Dedifferentiated amniotic fluid mesenchymal stem cell (primary cell): ENCODE data around the gene CERCAM.
A peak's percentile ranks its signal among the peaks of the same experiment; 100 is the strongest.

Source experiments
- DNase-seq: peaks from one replicate; pipeline ENCODE4 v3.0.0-alpha.2; 2016; ENCODE audit errors: extremely low spot score

Gene CERCAM

DNA sequence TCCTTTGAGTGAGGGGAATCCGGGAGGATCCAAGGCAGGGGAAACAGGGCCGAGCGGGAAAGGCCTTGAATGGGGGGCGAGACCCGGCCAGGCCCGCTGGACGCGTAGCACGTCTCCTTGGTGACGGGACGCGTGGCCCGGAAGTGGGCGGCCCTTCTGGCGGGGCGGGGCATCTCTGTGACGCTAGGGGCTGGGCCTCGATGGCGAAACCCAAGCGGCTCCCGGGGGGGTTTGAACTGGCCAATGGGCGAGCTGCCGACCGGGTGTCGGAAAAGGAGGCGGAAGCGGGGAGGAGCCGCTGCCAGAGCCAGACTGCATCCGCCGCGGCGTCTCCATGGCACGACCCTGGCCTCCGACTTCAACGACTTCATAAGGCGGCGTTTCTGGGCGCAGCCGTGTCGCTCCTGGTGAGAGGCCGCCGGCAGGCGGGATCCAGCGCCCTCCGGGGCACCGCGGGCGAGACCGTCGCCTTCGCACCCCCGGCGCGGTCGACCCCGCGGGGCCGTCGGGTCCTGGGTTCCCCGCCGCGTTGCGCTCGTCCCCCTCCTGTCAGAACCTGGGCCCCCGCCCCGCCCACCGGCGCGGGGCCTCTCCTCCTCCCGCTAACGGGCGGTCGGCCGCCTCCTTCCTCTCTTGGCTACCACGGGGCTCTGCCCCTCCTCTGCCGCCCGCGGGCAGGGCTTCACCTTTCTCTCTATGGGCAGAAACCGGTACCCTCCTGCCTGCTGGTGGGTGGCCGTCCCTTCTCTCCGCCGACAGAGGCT, 35.4 kb downstream of the CERCAM start, which contains the start of gene ODF2:
ODF2 (plus strand) TSS at position 158 of the 764 bp plus-strand sequence; CDS start at position 244, 86 bp downstream.
- peak; percentile 97 for DNase-seq

DNA sequence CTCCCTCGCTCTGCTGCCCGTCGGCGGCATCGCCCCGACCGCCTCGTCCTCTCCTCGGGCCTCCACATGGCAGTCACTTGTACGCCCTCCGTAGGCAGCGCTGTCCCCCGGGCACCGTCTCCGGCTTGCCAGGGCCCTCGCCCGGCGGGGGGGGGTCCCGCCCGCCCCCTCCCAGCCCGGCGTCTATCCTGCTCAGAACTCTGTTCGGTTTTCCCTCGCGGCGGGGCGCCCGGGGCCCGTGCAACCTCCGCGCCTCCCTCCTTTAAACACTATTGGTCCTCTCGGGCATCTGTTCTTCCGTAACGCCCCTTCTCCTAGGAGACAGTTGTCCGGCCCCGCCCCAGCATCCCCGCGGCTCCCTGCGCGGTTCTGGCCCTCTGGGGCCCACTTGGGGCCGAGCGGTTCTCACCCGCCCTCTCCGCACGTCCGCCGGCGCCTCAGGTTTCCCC, 36.0 kb downstream of the CERCAM start:
- peak; percentile 60 for DNase-seq

- DNase-seq: no peak
These were observed 36.5 kb downstream of the CERCAM start for GRCh38 chr9:128457207-128457606.

- DNase-seq: no peak
These were observed 38.4 kb downstream of the CERCAM start for GRCh38 chr9:128459011-128459410.

- no peak for DNase-seq
These were observed 48.4 kb downstream of the CERCAM start for GRCh38 chr9:128469070-128469469.

GRCh38 chr9:128470560-128470959, 49.9 kb downstream of the CERCAM start:
- DNase-seq: peak; percentile 34

- no peak for DNase-seq
These were observed 52.4 kb downstream of the CERCAM start for GRCh38 chr9:128473104-128473503.

DNA sequence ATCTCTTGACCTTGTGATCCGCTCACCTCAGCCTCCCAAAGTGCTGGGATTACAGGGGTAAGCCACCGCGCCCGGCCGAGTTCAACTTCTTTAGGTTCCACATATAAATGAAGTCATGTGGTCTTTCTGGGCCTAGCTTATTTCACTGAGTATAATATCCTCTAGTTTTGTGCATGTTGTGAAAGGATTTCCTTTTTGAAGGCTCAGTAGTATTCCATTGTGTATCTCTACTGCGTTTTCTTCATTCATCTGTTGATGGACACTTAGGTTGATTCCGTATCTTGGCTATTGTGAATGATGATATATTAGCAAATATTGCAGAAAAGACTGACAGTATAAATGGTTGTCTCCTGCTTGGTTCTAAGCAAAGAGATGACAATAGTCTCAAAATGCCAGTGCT, 55.2 kb downstream of the CERCAM start:
- DNase-seq: no peak

GRCh38 chr9:128479262-128479661, 58.6 kb downstream of the CERCAM start:
- DNase-seq: no peak

DNA sequence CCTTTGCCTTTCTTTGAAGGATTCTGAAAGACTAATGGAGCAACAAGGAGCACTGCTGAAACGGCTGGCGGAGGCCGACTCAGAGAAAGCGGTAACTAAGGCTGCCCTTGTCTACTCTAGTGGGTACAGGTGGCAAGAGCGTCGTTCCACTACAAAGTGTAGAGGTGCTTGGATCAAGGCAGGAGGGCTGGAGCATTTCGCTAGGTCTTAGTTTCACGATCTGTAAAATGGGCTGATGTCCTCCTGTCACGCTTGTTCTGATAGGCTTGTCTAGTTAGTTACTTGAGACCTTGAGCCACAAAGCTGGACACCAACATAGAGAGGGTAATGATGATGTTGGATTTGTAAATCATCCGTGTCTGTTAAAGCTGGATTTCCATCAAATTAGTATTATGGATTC, 60.9 kb downstream of the CERCAM start:
- DNase-seq: no peak

GRCh38 chr9:128482186-128482585, 61.5 kb downstream of the CERCAM start:
- no peak for DNase-seq

DNA sequence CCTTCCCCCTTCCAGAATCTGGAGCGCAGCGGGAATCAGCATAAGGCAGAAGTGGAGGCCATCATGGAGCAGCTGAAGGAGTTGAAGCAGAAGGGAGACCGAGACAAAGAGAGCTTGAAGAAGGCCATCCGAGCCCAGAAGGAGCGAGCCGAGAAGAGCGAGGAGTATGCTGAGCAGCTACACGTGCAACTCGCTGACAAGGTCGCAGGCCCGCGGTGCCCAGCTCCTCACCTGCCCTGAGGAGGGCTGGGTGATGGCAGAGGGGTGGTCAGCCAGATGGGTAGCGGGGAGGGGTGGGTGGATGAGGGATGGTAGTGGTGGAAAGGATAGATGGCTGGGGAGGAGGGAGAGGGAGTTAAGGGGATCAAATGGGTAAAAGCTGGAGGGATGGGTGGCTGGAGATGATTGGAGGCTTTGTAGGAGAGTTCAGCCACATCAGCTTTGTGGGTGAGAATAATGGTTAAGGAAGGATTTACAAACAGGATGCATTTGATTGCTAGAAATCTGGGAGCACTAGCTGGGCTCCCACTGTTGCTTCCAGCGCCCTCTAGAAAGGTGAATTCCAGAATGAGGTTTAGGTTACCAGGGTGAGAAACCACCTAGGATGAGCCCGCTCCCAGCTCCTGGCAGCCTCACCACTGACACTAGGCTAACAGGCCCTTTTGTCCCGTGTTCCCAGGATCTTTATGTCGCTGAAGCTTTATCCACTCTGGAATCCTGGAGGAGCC, 64.2 kb downstream of the CERCAM start:
- DNase-seq: no peak

DNA sequence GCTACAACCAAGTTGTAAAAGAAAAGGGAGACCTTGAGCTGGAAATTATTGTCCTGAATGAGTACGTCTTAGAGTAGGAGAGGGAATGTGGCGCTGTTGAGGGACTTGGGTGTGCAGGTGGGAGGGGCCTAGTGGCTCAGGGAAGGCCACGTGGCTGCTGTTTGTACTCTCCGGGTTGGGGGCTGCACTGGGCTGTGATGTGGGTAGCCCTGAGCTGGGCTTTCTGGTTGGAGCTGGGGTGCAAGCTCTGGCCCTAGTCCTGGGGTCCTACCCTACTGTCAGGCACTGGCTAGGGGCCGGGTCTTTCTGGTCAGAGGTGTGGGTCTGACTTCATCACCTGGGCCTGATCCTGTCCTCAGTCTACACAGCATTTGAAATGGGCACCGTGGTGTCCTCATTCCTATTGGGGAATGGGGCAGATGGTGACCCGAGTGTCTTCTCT, 64.8 kb downstream of the CERCAM start:
- no peak for DNase-seq

- DNase-seq: no peak
These were observed 65.5 kb downstream of the CERCAM start for GRCh38 chr9:128486201-128486600.
